ENCODE measurements around the gene AUTS2.

The AUTS2 gene

GRCh38 chr7:70497793-70498192, 899.5 kb downstream of the AUTS2 start:
- Histone ChIP-seq H3K27ac (no peak overlapping the region), H3K27me3 (no peaks in the 10 kb centered on the region), H3K4me1 (peaks cover 0 to 9% (median 0%) of the 10 kb centered on the region in 4 donors), H3K36me3 (no peaks in the 10 kb centered on the region), H3K4me3 (no peak overlapping the region), H3K9me3 (no peaks in the 10 kb centered on the region)
- DNase-seq: no peak
- TF ChIP-seq, protein P1, sequence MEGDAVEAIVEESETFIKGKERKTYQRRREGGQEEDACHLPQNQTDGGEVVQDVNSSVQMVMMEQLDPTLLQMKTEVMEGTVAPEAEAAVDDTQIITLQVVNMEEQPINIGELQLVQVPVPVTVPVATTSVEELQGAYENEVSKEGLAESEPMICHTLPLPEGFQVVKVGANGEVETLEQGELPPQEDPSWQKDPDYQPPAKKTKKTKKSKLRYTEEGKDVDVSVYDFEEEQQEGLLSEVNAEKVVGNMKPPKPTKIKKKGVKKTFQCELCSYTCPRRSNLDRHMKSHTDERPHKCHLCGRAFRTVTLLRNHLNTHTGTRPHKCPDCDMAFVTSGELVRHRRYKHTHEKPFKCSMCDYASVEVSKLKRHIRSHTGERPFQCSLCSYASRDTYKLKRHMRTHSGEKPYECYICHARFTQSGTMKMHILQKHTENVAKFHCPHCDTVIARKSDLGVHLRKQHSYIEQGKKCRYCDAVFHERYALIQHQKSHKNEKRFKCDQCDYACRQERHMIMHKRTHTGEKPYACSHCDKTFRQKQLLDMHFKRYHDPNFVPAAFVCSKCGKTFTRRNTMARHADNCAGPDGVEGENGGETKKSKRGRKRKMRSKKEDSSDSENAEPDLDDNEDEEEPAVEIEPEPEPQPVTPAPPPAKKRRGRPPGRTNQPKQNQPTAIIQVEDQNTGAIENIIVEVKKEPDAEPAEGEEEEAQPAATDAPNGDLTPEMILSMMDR (IDR thresholded peaks at IDR 0.05): no peak
- intact Hi-C loops (cut with DNase I; ENCODE audit: low total_unique reads): no loop called here

GRCh38 chr7:70498232-70498992, 900.1 kb downstream of the AUTS2 start:
- no peaks in the 10 kb centered on the region for H3K27me3 ChIP-seq
- no peaks in the 10 kb centered on the region for H3K36me3 ChIP-seq
- TF ChIP-seq, protein P1 (IDR thresholded peaks at IDR 0.05): no peak
- no peak for DNase-seq
- H3K4me3 ChIP-seq: no peak overlapping the region
- H3K27ac ChIP-seq: no peak overlapping the region
- H3K9me3 ChIP-seq: no peaks in the 10 kb centered on the region
- intact Hi-C loops (cut with DNase I; ENCODE audit: low total_unique reads): no loop called here
- peaks cover 0 to 9% (median 0%) of the 10 kb centered on the region in 4 donors for H3K4me1 ChIP-seq

- TF ChIP-seq, protein P1 (IDR thresholded peaks at IDR 0.05): no peak
- Histone ChIP-seq H3K36me3 (no peaks in the 10 kb centered on the region), H3K9me3 (no peaks in the 10 kb centered on the region), H3K27ac (no peak overlapping the region), H3K4me3 (no peak overlapping the region), H3K4me1 (no peaks in the 10 kb centered on the region), H3K27me3 (no peaks in the 10 kb centered on the region)
- DNase-seq: no peak
- intact Hi-C loops (cut with DNase I; ENCODE audit: low total_unique reads): no loop called here
Measured at GRCh38 chr7:70500261-70500660, 902.0 kb downstream of the AUTS2 start.

GRCh38 chr7:70502117-70502863, 904.0 kb downstream of the AUTS2 start:
- Histone ChIP-seq H3K27me3 (no peaks in the 10 kb centered on the region), H3K4me3 (no peak overlapping the region), H3K9me3 (no peaks in the 10 kb centered on the region), H3K27ac (no peak overlapping the region), H3K4me1 (no peaks in the 10 kb centered on the region), H3K36me3 (no peaks in the 10 kb centered on the region)
- no peak for DNase-seq
- TF ChIP-seq, protein P1 (IDR thresholded peaks at IDR 0.05): no peak
- intact Hi-C loops (cut with DNase I; ENCODE audit: low total_unique reads): no loop called here

GRCh38 chr7:70504254-70504653, 906.0 kb downstream of the AUTS2 start:
- intact Hi-C loops (cut with DNase I; ENCODE audit: low total_unique reads): no loop called here
- no peak overlapping the region for H3K4me3 ChIP-seq
- H3K4me1 ChIP-seq: no peaks in the 10 kb centered on the region
- TF ChIP-seq, protein P1 (IDR thresholded peaks at IDR 0.05): no peak
- no peaks in the 10 kb centered on the region for H3K36me3 ChIP-seq
- H3K27me3 ChIP-seq: no peaks in the 10 kb centered on the region
- DNase-seq: no peak
- no peak overlapping the region for H3K27ac ChIP-seq
- H3K9me3 ChIP-seq: no peaks in the 10 kb centered on the region
